Peyer's patch (tissue), 4 donors: ENCODE data around the gene OR2W3. TPM values are rescaled to one million over a fixed set of nuclear protein-coding genes. Genes with fewer than 3 reads are reported as not detected.
A peak's percentile ranks its signal among the peaks of the same experiment; 100 is the strongest.

ENCODE experiments used
- DNase-seq, 3 donors: peaks; one replicate each; pipeline ENCODE4 v3.0.0-alpha.2; 2017 to 2019
- H3K27ac ChIP-seq, 4 donors: fragments of 200-600 bp; sonication (generic); one replicate each; pipeline ENCODE4 v1.5.1; 2016 to 2019
- H3K27me3 ChIP-seq, 2 donors: fragments of 200-600 bp; sonication (generic); one replicate each; pipeline ENCODE4 v1.5.1; 2019
- H3K36me3 ChIP-seq, 3 donors: fragments of 200-600 bp; sonication (generic); one replicate each; pipeline ENCODE4 v1.5.1; 2016 to 2019
- H3K4me1 ChIP-seq, 4 donors: fragments of 200-600 bp; sonication (generic); one replicate each; pipeline ENCODE4 v1.5.1; 2016 to 2019
- H3K4me3 ChIP-seq, 4 donors: fragments of 200-600 bp; sonication (generic); 1 replicate in 3 of 4; 2 replicates in 1 of 4; pipeline ENCODE4 v1.5.1; 2016 to 2019; ENCODE audit warnings: mild to moderate bottlenecking in 1 of 4
- H3K9me3 ChIP-seq, 4 donors: fragments of 200-600 bp; sonication (generic); one replicate each; pipeline ENCODE4 v1.5.1; 2016 to 2019; ENCODE audit warnings: mild to moderate bottlenecking in 1 of 4
- CTCF ChIP-seq, 6 experiments: fragments of 450-650 bp in 4 of 6; fragments of 200-600 bp in 2 of 6; sonication (generic) in 1 of 6; IDR thresholded peaks; one replicate each; pipeline ENCODE4 v1.5.1; 2017 to 2019; ENCODE audit warnings: antibody characterized with exemption in 6 of 6, mild to moderate bottlenecking in 3 of 6, moderate library complexity in 1 of 6
- POLR2A ChIP-seq, 2 donors: fragments of 450-650 bp; IDR thresholded peaks; one replicate each; pipeline ENCODE4 v1.5.1; 2017; ENCODE audit warnings: antibody characterized with exemption in 2 of 2, mild to moderate bottlenecking in 2 of 2, moderate library complexity in 2 of 2
- total RNA-seq, 4 donors: library from RNA; depleted of rRNA; stranded (reverse); fragments of >200 nt; gene quantifications; one replicate each; pipeline ENCODE4 v1.1.0, GENCODE V29; 2016

Gene OR2W3
- total RNA-seq, 4 donors from 2014 or later: 2.5 TPM; not detected in 3

DNA sequence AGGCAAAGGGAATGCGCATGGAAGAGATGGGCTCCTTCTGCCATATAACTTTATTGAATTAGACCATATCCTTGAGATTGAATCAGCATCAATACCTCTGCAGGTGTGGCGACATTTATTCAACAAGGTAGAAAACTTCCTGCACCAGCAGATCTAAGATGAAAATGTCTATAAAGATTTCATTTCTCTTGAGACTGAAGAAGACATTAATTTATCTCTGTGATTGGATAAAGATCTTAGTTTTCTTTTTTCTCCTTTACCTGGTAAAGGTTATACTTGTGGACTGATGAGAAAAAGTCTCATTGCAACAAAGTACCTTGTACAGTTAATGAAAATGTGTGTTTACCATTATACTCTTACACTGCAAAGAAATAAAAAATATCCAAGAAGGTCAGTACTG lies 24.6 kb downstream of the OR2W3 start, which contains the start of gene OR2T8:
Gene OR2T8, plus strand, starts transcription at position 301 of the 400 bp plus-strand sequence. CDS start 766 bp downstream, outside the sequence.
- no peak for TF ChIP-seq POLR2A (IDR thresholded peaks at IDR 0.05)
- no peak for TF ChIP-seq CTCF (IDR thresholded peaks at IDR 0.05)
- no peaks in the 10 kb centered on the region for H3K4me1 ChIP-seq
- no peak within 1 kb of the TSS for H3K4me3 ChIP-seq
- no peak for DNase-seq
- H3K27me3 ChIP-seq: no peaks in the 10 kb centered on the region
- no peaks in the 10 kb centered on the region for H3K36me3 ChIP-seq
- peaks cover 0 to 3% (median 0%) of the 10 kb centered on the region in 4 donors for H3K9me3 ChIP-seq
- no peak within 1 kb of the TSS for H3K27ac ChIP-seq

DNA sequence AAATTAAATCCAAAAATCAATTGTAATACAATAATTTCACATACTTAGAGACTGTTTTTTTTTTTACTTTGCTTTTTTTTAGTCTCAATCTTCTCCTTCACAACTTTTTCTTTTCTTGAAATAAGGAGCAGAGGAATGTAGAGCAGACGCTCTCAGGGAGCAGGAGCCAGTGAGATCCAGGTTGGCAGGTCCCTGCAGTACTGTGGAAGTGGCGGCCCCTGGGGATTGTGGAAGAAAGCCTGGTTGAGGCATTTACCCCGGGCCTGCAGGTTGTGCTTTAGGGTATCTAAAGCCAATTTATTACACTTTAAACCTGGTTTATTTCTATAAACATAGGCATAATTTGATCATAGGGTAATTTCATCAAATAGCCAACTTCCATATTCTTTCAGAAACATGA lies 28.6 kb downstream of the OR2W3 start:
- DNase-seq: no peak
- Histone ChIP-seq H3K4me1 (no peaks in the 10 kb centered on the region), H3K4me3 (no peak overlapping the region), H3K27me3 (no peaks in the 10 kb centered on the region), H3K36me3 (no peaks in the 10 kb centered on the region), H3K9me3 (no peaks in the 10 kb centered on the region), H3K27ac (no peak overlapping the region)
- TF ChIP-seq CTCF (IDR thresholded peaks at IDR 0.05) (no peak), POLR2A (IDR thresholded peaks at IDR 0.05) (no peak)

GRCh38 chr1:247924868-247925267 lies 29.5 kb downstream of the OR2W3 start, which contains the start of gene OR2AJ1:
TSS of gene OR2AJ1 (plus strand) at chr1:247924889. CDS start at chr1:247933769, 8,880 bp downstream.
- Histone ChIP-seq H3K9me3 (no peaks in the 10 kb centered on the region), H3K27ac (no peak within 1 kb of the TSS), H3K4me1 (no peaks in the 10 kb centered on the region), H3K4me3 (no peak within 1 kb of the TSS), H3K27me3 (no peaks in the 10 kb centered on the region), H3K36me3 (no peaks in the 10 kb centered on the region)
- no peak for DNase-seq
- TF ChIP-seq POLR2A (IDR thresholded peaks at IDR 0.05) (no peak), CTCF (IDR thresholded peaks at IDR 0.05) (no peak)

DNA sequence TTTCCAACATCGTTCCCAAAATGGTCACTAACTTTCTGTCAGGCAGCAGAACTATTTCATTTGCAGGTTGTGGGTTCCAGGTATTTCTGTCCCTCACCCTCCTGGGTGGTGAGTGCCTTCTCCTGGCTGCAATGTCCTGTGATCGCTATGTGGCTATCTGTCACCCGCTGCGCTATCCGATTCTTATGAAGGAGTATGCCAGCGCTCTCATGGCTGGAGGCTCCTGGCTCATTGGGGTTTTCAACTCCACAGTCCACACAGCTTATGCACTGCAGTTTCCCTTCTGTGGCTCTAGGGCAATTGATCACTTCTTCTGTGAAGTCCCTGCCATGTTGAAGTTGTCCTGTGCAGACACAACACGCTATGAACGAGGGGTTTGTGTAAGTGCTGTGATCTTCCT lies 38.6 kb downstream of the OR2W3 start:
- peaks cover 0 to 6% (median 0%) of the 10 kb centered on the region in 4 donors for H3K9me3 ChIP-seq
- TF ChIP-seq POLR2A (IDR thresholded peaks at IDR 0.05) (no peak), CTCF (IDR thresholded peaks at IDR 0.05) (no peak)
- no peak for DNase-seq
- H3K4me3 ChIP-seq: no peak overlapping the region
- no peak overlapping the region for H3K27ac ChIP-seq
- no peaks in the 10 kb centered on the region for H3K27me3 ChIP-seq
- no peaks in the 10 kb centered on the region for H3K36me3 ChIP-seq
- no peaks in the 10 kb centered on the region for H3K4me1 ChIP-seq

- H3K4me1 ChIP-seq: no peaks in the 10 kb centered on the region
- no peaks in the 10 kb centered on the region for H3K36me3 ChIP-seq
- H3K27me3 ChIP-seq: no peaks in the 10 kb centered on the region
- H3K9me3 ChIP-seq: peaks cover 0 to 6% (median 0%) of the 10 kb centered on the region in 4 donors
- H3K4me3 ChIP-seq: no peak overlapping the region
- TF ChIP-seq CTCF (IDR thresholded peaks at IDR 0.05): no peak
- TF ChIP-seq POLR2A (IDR thresholded peaks at IDR 0.05): no peak
- H3K27ac ChIP-seq: no peak overlapping the region
- DNase-seq: peak in 1 of 3 donors; percentile 37
Observed at GRCh38 chr1:247935781-247936180, 40.4 kb downstream of the OR2W3 start.

- Histone ChIP-seq H3K27me3 (no peaks in the 10 kb centered on the region), H3K4me1 (no peaks in the 10 kb centered on the region), H3K36me3 (no peaks in the 10 kb centered on the region), H3K4me3 (no peak overlapping the region), H3K9me3 (peaks cover 0 to 6% (median 0%) of the 10 kb centered on the region in 4 donors), H3K27ac (no peak overlapping the region)
- TF ChIP-seq CTCF (IDR thresholded peaks at IDR 0.05): no peak
- TF ChIP-seq POLR2A (IDR thresholded peaks at IDR 0.05): no peak
- peak in 1 of 3 donors; percentile 32 for DNase-seq
Observed at GRCh38 chr1:247936415-247936814, 41.0 kb downstream of the OR2W3 start.
